ENCODE measurements around the gene FAF2. TPM values are rescaled to one million over a fixed set of nuclear protein-coding genes. Genes with fewer than 3 reads are reported as not detected.
A peak's percentile ranks its signal among the peaks of the same experiment; 100 is the strongest.

Gene FAF2
- total and polyA plus RNA-seq, 11 donors, result 6.6 to 20.8 (median 13.6) TPM

DNA sequence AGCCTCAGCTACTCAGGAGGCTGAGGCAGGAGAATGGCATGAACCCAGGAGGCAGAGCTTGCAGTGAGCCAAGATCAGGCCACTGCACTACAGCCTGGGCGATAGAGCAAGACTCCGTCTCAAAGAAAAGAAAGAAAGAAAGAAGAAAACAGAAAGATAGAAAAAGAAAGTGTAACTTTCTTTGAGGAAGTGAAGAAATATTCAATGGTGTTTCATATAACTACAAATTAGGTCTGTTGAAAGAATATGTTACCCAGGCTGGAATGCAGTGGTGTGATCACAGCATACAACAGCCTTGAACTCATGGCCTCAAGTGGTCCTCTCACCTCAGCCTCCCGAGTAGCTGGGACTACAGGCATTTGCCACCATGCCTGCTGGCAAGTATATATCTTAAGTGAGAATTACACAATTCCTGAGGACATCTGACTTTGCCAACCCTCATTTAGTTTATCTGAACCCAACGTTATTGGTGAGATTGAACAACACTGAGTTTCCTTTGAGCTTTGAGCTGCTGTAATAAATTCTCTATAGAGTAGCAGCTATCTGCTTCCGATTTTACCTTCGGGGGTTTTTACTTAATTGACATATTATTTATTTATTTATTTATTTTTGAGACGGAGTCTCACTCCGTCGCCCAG lies 2.0 kb upstream of the FAF2 start:
- intact Hi-C loops (cut with DNase I), result loop anchor here in 9 of 10 donors (2.0 to 10.0 kb wide), 8 partner anchors 25 to 561 kb away; partner anchors contain the start of genes RNF44 (in 4 of the 9), CLTB (in 2 of the 9), CDHR2 (in 1 of the 9) and KIAA1191 (in 1 of the 9)
- H3K27me3 ChIP-seq, result no peaks in the 10 kb centered on the region
- TF ChIP-seq CTCF (IDR thresholded peaks at IDR 0.05) (no peak), POLR2A (IDR thresholded peaks at IDR 0.05) (no peak)
- ATAC-seq (no peak), DNase-seq (no peak)
- peaks cover 4 to 33% (median 21%) of the 10 kb centered on the region in 12 donors for H3K4me1 ChIP-seq
- H3K9me3 ChIP-seq, result no peaks in the 10 kb centered on the region
- 90 to 93% (median 90%) methylated on average over 9 of the region's 9 CpGs for WGBS, 4 donors
- H3K4me3 ChIP-seq, result no peak overlapping the region
- peaks cover 0 to 4% (median 0%) of the 10 kb centered on the region in 9 donors for H3K36me3 ChIP-seq
- H3K27ac ChIP-seq, result peak overlapping the region in 1 of 12 donors; percentile 92

GRCh38 chr5:176446884-176447590 lies 1.1 kb upstream of the FAF2 start:
- ATAC-seq (peak in 2 of 4 donors; percentile 0 to 4), DNase-seq (peak in 1 of 5 donors; percentile 8)
- H3K27me3 ChIP-seq, result no peaks in the 10 kb centered on the region
- WGBS, 4 donors, result 17 to 22% (median 19%) methylated on average over 27 of the region's 27 CpGs
- H3K27ac ChIP-seq, result peak overlapping the region; percentile 70 to 99 (median 94)
- H3K9me3 ChIP-seq, result no peaks in the 10 kb centered on the region
- intact Hi-C loops (cut with DNase I), result loop anchor here in 9 of 10 donors (2.0 to 10.0 kb wide), 8 partner anchors 26 to 560 kb away; partner anchors contain the start of genes RNF44 (in 4 of the 9), CLTB (in 2 of the 9), CDHR2 (in 1 of the 9) and KIAA1191 (in 1 of the 9)
- H3K36me3 ChIP-seq, result peaks cover 0 to 5% (median 0%) of the 10 kb centered on the region in 9 donors
- H3K4me3 ChIP-seq, result peak overlapping the region; percentile 78 to 99 (median 90)
- TF ChIP-seq CTCF (IDR thresholded peaks at IDR 0.05) (no peak), POLR2A (IDR thresholded peaks at IDR 0.05) (no peak)
- H3K4me1 ChIP-seq, result peaks cover 4 to 36% (median 21%) of the 10 kb centered on the region in 12 donors

DNA sequence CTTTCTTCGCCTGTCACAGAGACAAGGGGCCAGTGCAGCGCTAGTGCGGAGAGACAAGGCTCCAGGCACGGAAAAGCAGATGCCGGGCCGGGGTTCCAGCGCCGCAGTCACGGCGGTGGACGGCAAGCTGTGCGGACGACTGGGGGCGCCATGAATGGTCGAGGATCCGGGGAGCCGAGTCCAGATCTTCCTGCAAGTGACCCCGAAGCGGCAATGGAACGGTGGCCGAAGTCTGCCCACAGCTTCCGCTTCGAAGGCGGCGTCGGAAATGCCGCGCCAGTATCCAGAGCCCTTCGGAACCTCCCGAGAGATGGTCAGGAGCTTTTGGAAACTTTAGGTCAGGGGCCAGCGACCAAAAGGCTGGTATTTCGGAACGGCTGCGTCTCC lies 601 bp upstream of the FAF2 start:
- Histone ChIP-seq H3K4me3 (peak overlapping the region; percentile 78 to 99 (median 90)), H3K4me1 (peaks cover 4 to 41% (median 21%) of the 10 kb centered on the region in 12 donors), H3K27me3 (no peaks in the 10 kb centered on the region), H3K36me3 (peaks cover 0 to 10% (median 0%) of the 10 kb centered on the region in 9 donors), H3K9me3 (no peaks in the 10 kb centered on the region), H3K27ac (peak overlapping the region; percentile 70 to 99 (median 94))
- peak in 1 of 5 donors; percentile 83 for DNase-seq
- WGBS, 4 donors, result 0% methylated on average over 17 to 34 of the region's 34 CpGs
- TF ChIP-seq CTCF (IDR thresholded peaks at IDR 0.05) (no peak), POLR2A (IDR thresholded peaks at IDR 0.05) (peak in 1 of 2 donors; percentile 17)
- intact Hi-C loops (cut with DNase I), result loop anchor here in 9 of 10 donors (2.0 to 10.0 kb wide), 8 partner anchors 27 to 560 kb away; partner anchors contain the start of genes RNF44 (in 4 of the 9), CLTB (in 2 of the 9), CDHR2 (in 1 of the 9) and KIAA1191 (in 1 of the 9)
- ATAC-seq, result peak in 3 of 4 donors; percentile 23 to 47 (median 35)

GRCh38 chr5:176450077-176450476 lies 1.9 kb downstream of the FAF2 start:
- whole genome bisulfite sequencing, 4 donors, result 86 to 91% (median 89%) methylated on average over 1 of the region's 1 CpG
- ATAC-seq (no peak), DNase-seq (no peak)
- H3K27me3 ChIP-seq, result no peaks in the 10 kb centered on the region
- no peak overlapping the region for H3K4me3 ChIP-seq
- intact Hi-C loops (cut with DNase I), result loop anchor here in 1 of 10 donors (2.0 kb wide), 1 partner anchor 79 kb away; no protein-coding TSS in a partner anchor
- H3K9me3 ChIP-seq, result no peaks in the 10 kb centered on the region
- H3K4me1 ChIP-seq, result peaks cover 7 to 50% (median 22%) of the 10 kb centered on the region in 12 donors
- H3K36me3 ChIP-seq, result peaks cover 0 to 30% (median 8%) of the 10 kb centered on the region in 9 donors
- no peak overlapping the region for H3K27ac ChIP-seq
- no peak for TF ChIP-seq CTCF (IDR thresholded peaks at IDR 0.05)
- no peak for TF ChIP-seq POLR2A (IDR thresholded peaks at IDR 0.05)
